HG03442 (cell line): Measurements from ENCODE around the gene CISD1.

Source experiments
- ATAC-seq: cut with Tn5 transposase; IDR thresholded peaks from one replicate; pipeline ENCODE4 v1.9.1; 2021; ENCODE audit warnings: mild to moderate bottlenecking, moderate library complexity; ENCODE audit not compliant: unreplicated experiment

CISD1 gene

DNA sequence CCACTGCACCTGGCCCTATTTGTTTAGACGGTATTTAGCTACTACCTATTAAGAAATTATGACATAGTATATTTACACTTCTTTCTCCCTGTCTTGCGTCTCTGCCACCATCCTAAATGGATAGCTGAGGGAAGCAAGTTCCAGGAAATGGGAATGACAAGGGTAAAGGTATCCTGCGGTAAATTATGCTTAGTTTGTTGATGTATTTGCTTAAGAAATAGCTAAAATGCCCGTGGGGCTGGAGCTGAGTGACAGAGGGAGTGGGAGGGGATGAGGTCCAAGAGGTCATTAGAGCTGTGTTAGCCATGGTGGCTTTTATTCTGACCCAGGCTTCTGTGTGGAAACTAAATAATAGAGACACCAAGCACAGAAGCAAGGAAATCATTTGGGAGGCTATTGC lies 36.9 kb downstream of the CISD1 start:
- no peak for ATAC-seq

DNA sequence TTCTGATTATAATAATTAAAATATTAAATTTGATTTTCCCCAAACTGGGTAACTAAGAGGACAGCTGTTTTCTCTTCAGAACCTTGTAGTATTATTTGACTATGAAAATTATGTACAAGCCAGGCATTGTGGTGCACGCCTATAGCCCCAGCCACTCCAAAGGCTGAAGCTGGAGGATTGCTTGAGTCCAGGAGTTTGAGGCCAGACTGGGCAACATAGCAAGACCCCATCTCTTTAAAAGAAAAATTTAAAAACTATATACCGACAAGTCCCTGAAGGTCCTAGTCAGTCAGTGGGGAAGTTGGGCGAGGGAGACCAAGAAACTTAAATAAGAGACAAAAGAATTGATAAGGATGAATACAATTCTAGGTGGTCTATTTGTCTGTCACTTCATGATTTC lies 38.7 kb downstream of the CISD1 start:
- no peak for ATAC-seq

DNA sequence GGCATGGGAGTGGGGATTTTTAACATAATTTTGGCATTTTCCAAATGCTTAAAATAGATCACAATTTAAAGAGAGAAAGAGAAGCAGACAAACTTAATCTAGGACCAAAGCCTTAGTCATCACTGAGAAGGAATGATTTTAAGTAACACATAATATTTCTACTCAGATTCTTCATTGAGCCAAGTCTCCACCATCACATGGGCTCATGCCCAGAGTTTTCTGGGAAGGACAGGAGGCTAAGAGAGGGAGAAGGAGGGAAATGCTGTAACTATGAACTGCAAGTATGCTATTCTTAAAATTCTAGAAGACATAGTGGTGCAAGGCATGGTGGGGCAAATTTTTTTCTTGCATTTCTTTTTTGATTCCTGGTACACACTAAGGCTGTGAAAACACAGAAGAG lies 42.1 kb downstream of the CISD1 start:
- no peak for ATAC-seq

DNA sequence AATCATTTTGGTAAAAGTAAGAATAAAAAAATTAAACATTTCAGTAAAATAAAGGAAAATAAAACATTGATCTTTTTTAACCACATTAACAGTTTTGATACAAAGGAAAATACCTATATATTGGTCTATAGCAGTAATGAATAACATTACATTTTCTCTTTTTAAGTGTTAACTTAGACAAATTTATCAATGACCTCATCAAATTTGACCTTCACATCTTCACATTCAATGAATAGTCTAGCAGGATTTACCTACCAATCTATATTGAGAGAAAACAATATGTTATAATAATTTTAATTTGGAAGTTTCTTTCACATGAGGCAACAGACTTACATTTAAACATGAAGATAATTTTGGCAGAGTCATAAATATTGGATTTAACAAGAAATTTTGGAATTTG lies 47.9 kb downstream of the CISD1 start:
- no peak for ATAC-seq

DNA sequence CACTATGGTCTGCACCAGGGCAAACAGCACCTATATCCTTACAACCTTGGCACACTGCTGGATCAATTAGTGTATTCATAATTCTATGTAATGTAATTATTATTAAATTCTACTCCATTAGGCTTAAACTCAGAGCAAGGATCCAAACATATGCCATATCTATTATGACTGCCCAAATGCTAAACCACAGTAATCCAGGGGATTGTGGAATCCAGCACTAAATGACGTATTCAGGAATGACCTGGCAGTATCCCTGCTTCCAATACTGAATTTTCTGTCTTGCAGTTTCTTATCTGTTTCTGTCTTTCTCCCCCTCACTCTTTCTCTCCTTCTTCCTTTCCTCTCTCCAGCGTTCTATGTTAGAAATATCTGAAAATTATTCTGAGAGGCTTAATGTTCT lies 49.4 kb downstream of the CISD1 start:
- ATAC-seq: no peak

DNA sequence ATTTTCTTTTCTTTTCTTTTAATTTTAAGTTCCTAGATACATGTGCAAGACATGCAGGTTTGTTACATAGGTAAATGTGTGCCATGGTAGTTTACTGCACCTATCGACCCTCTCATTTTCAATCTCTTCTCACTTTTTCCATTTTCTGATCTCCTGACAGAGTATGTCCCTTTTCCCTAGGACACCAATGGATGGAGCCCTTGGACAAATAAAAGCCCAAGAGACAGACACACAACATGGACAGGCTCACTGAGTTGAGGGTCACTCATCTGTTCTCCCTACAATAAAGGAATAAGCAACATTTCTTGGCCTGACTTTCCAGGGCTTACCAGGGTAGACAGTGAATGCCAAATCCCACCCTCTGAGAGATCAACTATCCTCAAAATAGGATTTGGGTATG lies 50.6 kb downstream of the CISD1 start:
- no peak for ATAC-seq

DNA sequence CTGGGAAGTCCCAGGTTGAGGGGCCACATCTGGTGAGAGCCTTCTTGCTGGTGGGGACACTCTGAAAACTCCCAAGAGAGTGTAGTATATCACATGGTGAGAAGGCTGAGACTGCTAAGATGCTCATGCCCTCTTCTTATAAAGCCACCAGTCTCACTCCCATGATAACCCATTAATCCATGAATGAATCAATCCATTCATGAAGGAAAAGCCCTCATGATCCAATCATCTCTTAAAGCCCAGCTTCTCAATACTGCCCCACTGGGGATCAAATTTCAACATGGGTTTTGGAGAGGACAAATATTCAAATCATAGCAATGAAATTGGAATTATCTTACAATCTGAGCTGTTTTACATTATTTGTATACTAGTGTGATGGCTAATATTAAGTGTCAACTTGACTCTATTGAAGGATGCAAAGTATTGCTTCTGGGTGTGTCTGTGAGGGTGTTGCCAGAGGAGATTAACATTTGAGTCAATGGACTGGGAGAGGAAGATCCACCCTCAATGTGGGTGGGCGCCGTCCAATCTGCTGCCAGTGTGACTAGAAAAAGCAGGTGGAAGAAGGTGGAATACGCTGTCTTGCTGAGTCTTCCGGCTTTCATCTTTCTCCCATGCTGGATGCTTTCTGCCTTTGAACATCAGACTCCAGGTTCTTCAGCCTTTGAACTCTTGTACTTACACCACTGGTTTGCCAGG lies 51.5 kb downstream of the CISD1 start:
- no peak for ATAC-seq

DNA sequence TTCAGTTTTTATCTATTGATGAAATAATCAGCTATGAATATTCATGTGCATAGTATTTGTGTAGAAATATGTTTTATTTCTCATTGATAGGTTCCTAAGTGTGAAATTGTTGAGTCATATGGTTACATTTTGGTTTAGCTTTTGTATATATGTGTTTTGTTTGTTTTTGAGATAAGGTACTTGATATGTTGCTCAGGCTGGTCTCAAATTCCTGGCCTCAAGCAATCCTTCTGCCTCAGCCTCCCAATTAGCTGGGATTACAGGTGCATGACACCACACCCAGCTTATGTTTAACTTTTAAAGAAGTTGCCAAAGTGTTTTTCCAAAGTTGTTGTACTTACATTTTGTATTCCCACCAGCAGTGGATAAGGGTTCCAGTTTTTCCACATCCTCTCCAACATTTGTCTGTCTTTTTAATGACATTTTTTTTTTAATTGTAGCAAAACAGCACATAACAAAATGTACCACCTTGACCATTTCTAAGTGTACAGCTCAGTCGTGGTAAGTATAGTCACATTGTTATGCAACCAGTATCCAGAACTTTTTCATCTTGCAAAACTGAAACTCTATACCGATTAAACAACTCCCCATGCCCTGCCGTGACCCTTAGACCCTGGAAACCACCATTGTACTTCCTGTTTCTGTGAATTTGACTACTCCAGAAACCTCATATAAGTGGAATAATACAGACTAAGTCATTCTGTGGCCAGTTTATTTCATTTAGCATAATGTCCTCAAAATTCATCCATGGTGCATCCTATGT lies 53.3 kb downstream of the CISD1 start:
- ATAC-seq: peak; percentile 89

DNA sequence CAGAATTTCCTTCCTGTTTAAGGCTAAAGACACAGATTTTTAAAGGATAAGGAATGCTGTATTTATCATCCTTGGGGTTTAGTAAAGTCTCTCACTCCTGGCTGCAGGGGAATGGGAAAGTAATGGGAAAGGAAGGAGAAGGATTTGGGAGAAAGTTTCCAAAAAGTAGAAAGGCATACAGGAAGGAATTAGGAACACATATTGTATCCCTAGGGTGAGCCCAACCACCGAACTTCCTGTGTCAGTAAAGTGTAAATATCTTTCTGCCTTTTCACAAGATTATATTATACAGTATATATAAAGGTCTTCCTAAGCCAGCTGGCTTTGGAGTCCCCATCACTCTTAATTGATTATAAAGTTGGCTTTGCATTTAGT lies 53.9 kb downstream of the CISD1 start:
- no peak for ATAC-seq

DNA sequence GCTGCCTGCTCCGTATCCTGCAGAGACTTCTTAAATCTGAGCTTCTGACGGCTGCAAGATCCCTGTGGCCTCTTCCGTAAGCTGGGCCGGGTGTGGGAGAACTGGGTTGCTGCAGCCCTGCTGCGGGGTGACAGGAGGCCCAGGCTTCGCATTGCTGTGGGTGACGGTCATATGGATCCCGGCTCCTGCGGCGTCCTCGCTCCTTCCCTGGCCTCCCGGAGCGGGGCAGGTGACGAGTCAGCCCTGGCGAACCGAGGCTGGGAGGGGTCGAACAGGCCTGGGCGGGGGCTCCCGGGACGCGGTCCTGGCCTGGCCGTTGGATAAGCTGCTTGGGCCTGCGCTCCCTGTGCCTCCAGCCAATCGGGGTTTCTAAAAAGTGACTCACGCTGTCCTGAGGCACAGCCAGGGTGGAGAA lies 58.0 kb downstream of the CISD1 start:
- no peak for ATAC-seq

DNA sequence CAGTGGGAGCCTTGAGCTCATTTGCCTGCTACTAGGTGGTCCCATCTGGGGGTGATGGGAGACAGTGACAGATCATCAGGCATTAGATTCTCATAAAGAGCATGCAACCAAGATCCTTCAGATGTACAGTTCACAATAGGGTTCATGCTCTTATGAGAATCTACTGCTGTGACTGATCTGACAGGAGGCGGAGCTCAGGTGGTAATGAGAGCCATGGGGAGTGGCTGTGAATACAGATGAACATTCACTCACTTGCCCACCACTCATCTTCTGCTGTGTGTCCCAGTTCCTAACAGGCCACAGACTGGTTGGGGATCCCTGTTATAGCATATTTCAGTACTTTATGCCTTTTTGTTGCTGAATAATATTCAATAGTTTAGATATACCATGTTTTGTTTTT lies 59.3 kb downstream of the CISD1 start:
- no peak for ATAC-seq

DNA sequence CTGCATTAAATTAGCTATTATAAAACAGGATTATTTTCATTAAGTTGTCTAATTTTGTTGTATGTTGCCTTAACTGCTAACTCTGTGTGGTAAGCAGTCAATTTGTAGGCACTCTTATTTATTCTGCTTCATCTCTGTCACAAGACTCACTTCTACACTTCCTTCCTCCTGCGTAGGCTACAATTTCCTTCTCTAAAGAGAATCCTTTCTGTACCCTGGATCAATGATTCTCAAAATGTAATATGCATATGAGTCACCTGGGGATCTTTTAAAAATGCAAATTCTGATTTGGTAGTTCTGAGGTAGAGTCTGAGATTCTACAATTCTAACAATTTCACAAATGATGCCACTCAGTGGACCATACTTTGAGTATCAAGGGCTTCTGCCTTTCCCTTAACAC lies 61.5 kb downstream of the CISD1 start:
- no peak for ATAC-seq

DNA sequence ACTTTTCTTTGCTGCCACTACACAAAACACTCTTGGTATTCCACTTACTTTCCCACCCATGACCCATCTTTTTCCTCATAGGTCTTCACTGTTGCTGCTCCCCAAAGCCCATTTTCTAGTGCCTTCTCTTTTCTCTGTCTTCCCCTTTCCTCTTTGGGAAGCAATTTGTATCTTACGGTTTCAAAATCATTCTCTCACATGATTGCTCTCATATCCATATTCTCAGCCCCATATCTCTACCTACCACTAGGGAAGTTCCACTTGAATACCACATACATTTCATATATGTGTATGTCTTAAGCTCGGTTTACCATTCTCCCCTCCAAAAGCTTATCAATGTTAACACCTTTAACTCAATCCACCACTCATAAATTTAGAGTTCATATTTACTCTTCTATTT lies 62.7 kb downstream of the CISD1 start:
- no peak for ATAC-seq

DNA sequence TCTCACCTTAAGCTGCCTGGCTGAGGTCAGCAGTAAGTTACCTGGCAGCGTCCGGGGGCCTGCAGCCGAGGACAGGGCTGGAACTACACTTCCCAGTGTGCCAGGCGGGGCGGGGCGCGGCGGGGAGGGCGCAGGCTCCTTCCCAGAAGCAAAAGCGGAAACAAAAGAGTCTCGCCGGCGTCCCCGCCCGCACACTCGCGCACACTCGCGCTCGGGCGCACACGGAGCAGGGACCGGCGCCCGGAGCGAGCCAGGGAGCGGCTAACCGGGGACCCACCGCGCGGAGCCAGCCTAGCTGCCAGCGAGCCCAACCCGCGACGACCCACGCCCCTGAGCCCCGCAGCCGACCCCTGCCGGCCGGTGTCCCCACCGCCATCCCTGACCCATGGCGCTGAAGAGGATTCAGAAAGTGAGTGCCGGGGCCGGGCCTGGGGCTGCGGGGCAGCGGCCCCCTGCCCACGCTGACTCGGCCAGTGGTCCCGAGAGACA lies 65.9 kb downstream of the CISD1 start, which contains the start of gene UBE2D1:
UBE2D1 (plus strand) TSS at position 190 of the 489 bp plus-strand sequence; CDS start at position 386, 196 bp downstream.
- ATAC-seq: peak; percentile 95

DNA sequence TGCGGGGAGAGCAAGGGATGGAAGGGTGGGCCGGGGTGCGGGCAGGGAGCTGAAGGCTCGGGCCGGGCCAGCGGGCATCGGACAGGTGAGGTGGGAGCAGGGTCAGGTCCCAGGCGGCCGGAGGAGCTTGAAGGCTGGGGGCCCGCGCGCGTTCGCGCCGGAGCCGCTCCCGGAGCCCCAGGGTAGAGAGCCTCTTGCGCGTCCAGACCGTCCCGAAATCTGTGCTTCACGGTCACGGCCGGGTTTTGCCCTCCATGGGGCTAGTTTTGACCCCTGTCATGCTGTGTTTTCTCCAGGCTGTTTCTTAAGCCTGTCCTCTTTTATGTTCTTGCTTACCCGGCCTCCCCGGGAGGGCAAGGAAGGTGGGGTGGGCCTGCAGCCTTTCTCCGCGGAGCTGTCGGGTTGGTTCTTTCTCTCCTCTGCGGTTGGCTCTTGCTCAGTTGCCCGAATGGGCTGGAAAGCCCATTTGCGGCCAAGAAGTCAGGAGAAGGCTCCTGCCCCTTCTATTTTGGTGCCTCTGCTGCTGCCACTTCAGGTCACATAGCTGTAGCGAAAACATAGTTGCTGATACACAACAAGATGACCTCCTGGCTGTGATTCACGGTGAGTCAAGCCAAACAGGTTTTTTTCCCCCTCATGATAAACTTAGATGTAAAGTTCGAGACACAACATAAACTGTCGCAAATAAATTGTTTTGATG lies 66.5 kb downstream of the CISD1 start:
- peak; percentile 40 for ATAC-seq

DNA sequence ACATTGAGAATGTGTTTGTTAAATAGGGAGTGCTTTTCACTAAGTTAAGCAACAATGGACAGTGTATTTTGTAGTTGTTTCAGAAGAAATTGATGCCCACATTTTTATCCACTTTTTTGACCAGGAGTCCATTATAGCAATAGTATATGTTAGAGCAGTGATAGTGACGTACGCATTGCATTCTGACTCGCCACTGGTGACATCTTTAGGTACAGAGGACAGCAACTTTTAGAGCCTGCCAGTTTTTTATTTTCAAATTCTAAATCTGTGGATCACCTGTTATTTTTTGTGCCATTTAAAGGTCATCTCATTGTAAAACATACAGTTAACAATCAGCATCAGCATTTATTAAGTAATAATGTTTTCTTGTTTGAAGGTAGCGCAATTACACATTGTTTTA lies 67.3 kb downstream of the CISD1 start:
- ATAC-seq: no peak
